ENCODE measurements around the gene ST6GALNAC3.
A peak's percentile ranks its signal among the peaks of the same experiment; 100 is the strongest.

The ST6GALNAC3 gene

GRCh38 chr1:76410499-76410898 is 336.0 kb downstream of the ST6GALNAC3 start:
- Mint-ChIP-seq H3K9me3 (peaks cover 4% of the 10 kb centered on the region), H3K27ac (no peak overlapping the region), H3K27me3 (no peaks in the 10 kb centered on the region), H3K4me3 (no peak overlapping the region), H3K4me1 (no peaks in the 10 kb centered on the region), H3K36me3 (no peaks in the 10 kb centered on the region)
- ATAC-seq: no peak

DNA sequence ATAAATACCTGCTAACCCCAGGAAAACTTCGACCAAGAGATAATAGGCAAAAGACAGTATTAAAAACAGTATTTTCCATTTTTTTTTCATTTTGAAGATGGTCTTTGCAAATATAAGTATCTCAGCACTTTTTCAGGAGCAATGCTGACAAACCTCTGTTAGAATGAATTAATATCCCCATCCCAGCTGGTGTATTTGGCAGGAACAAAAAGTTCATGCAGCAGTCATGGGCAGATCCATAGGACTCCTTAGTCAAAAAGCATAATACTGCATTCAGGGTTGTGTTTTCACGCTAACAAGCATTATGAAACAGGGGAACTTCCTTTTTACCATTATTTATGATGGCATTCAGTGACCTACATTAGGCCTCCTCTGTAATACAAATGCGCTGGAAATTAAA is 344.0 kb downstream of the ST6GALNAC3 start:
- H3K27ac Mint-ChIP-seq: no peak overlapping the region
- no peaks in the 10 kb centered on the region for H3K36me3 Mint-ChIP-seq
- no peak overlapping the region for H3K4me3 Mint-ChIP-seq
- no peaks in the 10 kb centered on the region for H3K27me3 Mint-ChIP-seq
- H3K9me3 Mint-ChIP-seq: no peaks in the 10 kb centered on the region
- no peak for ATAC-seq
- H3K4me1 Mint-ChIP-seq: no peaks in the 10 kb centered on the region

DNA sequence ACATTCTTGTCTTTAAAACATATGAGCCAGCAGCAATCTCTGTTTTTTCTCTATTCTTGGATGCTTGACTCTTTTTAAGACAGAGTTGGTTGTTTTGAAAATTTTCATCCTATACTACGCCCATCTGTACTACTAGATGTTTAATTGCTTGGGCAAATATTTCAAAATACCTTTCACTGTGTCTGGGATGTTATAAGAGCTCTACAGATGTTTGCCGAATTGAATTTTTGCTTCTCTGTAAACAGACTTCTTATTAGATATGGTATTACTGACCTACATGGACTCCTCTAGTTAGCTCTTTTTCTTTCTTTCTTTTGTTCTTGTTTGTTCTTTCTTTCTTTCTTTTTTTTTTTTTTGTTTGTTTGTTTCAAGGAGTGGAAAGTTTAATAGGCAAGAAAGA is 345.1 kb downstream of the ST6GALNAC3 start:
- no peak for ATAC-seq
- peaks cover under 1% of the 10 kb centered on the region for H3K4me1 Mint-ChIP-seq
- H3K4me3 Mint-ChIP-seq: no peak overlapping the region
- H3K27me3 Mint-ChIP-seq: no peaks in the 10 kb centered on the region
- H3K9me3 Mint-ChIP-seq: no peaks in the 10 kb centered on the region
- H3K27ac Mint-ChIP-seq: no peak overlapping the region
- H3K36me3 Mint-ChIP-seq: no peaks in the 10 kb centered on the region

GRCh38 chr1:76425201-76426145 is 350.9 kb downstream of the ST6GALNAC3 start:
- Mint-ChIP-seq H3K27ac (peak overlapping the region; percentile 64), H3K9me3 (no peaks in the 10 kb centered on the region), H3K4me3 (peak overlapping the region; percentile 51), H3K27me3 (no peaks in the 10 kb centered on the region), H3K4me1 (peaks cover 5% of the 10 kb centered on the region), H3K36me3 (no peaks in the 10 kb centered on the region)
- peak; percentile 87 for ATAC-seq

DNA sequence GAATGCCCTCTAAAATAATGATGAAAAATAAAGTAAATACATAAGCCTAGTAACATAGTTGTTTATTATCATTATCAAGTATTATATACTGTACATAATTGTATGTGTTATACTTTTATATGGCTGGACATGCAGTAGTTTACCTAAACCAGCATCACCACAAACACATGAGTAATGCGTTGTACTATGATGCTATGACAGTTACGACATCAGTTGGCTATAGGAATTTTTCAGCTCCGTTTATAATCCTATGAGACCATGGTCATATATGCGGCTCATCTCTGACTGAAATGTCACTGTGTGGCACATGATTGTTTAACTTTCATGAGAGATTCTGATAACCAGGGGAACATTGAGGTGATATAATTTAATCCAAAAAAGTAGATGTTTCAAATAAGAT is 352.1 kb downstream of the ST6GALNAC3 start:
- ATAC-seq: no peak
- H3K9me3 Mint-ChIP-seq: no peaks in the 10 kb centered on the region
- H3K4me3 Mint-ChIP-seq: no peak overlapping the region
- H3K27ac Mint-ChIP-seq: no peak overlapping the region
- H3K27me3 Mint-ChIP-seq: no peaks in the 10 kb centered on the region
- peaks cover 5% of the 10 kb centered on the region for H3K4me1 Mint-ChIP-seq
- no peaks in the 10 kb centered on the region for H3K36me3 Mint-ChIP-seq

DNA sequence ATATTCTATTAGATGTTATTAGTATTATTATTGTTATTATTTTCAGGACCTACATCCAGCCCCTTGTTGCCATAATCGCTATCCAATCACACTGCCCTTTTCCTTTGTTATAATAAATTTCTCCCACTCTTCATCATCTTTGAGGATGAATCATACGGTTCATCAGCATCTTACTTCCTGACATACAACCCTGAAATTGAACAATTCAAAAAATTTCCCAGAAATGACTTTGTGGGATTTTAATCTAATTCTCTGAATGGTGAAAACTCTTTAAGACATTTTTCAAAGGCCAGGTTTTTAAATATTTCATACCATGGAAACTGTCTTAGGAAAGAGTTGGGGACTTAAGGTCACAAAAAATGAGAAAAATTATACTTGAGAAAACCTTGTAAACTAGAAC is 353.5 kb downstream of the ST6GALNAC3 start:
- H3K4me3 Mint-ChIP-seq: no peak overlapping the region
- peaks cover 5% of the 10 kb centered on the region for H3K4me1 Mint-ChIP-seq
- ATAC-seq: no peak
- H3K27ac Mint-ChIP-seq: no peak overlapping the region
- no peaks in the 10 kb centered on the region for H3K9me3 Mint-ChIP-seq
- H3K36me3 Mint-ChIP-seq: no peaks in the 10 kb centered on the region
- no peaks in the 10 kb centered on the region for H3K27me3 Mint-ChIP-seq

- no peak overlapping the region for H3K4me3 Mint-ChIP-seq
- H3K27me3 Mint-ChIP-seq: no peaks in the 10 kb centered on the region
- no peak for ATAC-seq
- no peaks in the 10 kb centered on the region for H3K36me3 Mint-ChIP-seq
- H3K27ac Mint-ChIP-seq: no peak overlapping the region
- no peaks in the 10 kb centered on the region for H3K9me3 Mint-ChIP-seq
- no peaks in the 10 kb centered on the region for H3K4me1 Mint-ChIP-seq
Measured at GRCh38 chr1:76430531-76430930, 356.0 kb downstream of the ST6GALNAC3 start.

DNA sequence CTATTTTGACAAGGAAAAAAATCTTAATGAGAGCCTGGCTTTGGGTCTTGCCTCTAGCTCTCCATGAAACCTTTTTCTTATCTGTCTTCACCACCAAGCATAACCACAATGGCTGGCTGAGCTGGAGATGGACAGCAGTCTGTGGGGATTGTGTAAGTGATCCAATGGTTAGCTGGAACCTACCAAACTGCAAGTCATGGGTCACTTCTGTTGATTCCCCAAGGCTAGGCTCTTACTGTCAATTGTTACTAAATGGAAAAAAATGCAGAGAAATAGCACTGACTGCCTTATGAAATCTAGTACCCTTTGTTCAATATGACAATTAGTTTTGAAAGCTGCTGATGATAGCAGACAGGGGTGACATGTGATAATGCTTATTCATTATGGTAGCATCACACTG is 359.0 kb downstream of the ST6GALNAC3 start:
- H3K4me3 Mint-ChIP-seq: no peak overlapping the region
- H3K9me3 Mint-ChIP-seq: no peaks in the 10 kb centered on the region
- H3K4me1 Mint-ChIP-seq: no peaks in the 10 kb centered on the region
- no peak overlapping the region for H3K27ac Mint-ChIP-seq
- no peaks in the 10 kb centered on the region for H3K27me3 Mint-ChIP-seq
- H3K36me3 Mint-ChIP-seq: no peaks in the 10 kb centered on the region
- ATAC-seq: no peak

GRCh38 chr1:76443217-76443616 is 368.7 kb downstream of the ST6GALNAC3 start:
- Mint-ChIP-seq H3K27ac (no peak overlapping the region), H3K9me3 (peaks cover 2% of the 10 kb centered on the region), H3K36me3 (no peaks in the 10 kb centered on the region), H3K4me1 (no peaks in the 10 kb centered on the region), H3K27me3 (no peaks in the 10 kb centered on the region), H3K4me3 (no peak overlapping the region)
- no peak for ATAC-seq

GRCh38 chr1:76444773-76445172 is 370.2 kb downstream of the ST6GALNAC3 start:
- no peaks in the 10 kb centered on the region for H3K27me3 Mint-ChIP-seq
- ATAC-seq: no peak
- H3K9me3 Mint-ChIP-seq: peaks cover 2% of the 10 kb centered on the region
- no peak overlapping the region for H3K27ac Mint-ChIP-seq
- no peaks in the 10 kb centered on the region for H3K36me3 Mint-ChIP-seq
- no peak overlapping the region for H3K4me3 Mint-ChIP-seq
- H3K4me1 Mint-ChIP-seq: no peaks in the 10 kb centered on the region

DNA sequence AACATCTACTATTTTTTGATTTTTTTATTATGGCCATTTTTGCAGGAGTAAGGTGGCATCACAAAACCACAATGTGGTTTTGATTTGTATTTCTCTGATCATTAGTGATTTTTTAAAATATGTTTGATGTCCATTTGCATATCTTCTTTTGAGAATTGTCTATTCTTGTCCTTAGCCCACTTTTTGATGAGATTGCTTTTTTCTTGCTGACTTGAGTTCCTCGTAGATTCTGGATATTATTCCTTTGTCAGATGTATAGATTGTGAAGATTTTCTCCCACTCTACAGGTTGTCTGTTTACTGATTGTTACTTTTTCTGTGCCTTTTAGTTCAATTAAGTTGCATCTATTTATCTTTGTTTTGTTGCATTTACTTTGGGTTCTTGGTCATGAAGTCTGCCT is 375.7 kb downstream of the ST6GALNAC3 start:
- Mint-ChIP-seq H3K27ac (no peak overlapping the region), H3K9me3 (peaks cover 20% of the 10 kb centered on the region), H3K36me3 (peaks cover 14% of the 10 kb centered on the region), H3K4me3 (no peak overlapping the region), H3K4me1 (no peaks in the 10 kb centered on the region), H3K27me3 (no peaks in the 10 kb centered on the region)
- ATAC-seq: no peak

- no peaks in the 10 kb centered on the region for H3K36me3 Mint-ChIP-seq
- peaks cover 7% of the 10 kb centered on the region for H3K4me1 Mint-ChIP-seq
- no peak overlapping the region for H3K27ac Mint-ChIP-seq
- no peaks in the 10 kb centered on the region for H3K27me3 Mint-ChIP-seq
- ATAC-seq: no peak
- no peak overlapping the region for H3K4me3 Mint-ChIP-seq
- peaks cover 4% of the 10 kb centered on the region for H3K9me3 Mint-ChIP-seq
Measured at GRCh38 chr1:76463278-76463677, 388.7 kb downstream of the ST6GALNAC3 start.

- ATAC-seq: peak; percentile 56
- peaks cover 7% of the 10 kb centered on the region for H3K4me1 Mint-ChIP-seq
- H3K36me3 Mint-ChIP-seq: no peaks in the 10 kb centered on the region
- peaks cover 4% of the 10 kb centered on the region for H3K9me3 Mint-ChIP-seq
- H3K27ac Mint-ChIP-seq: no peak overlapping the region
- H3K4me3 Mint-ChIP-seq: no peak overlapping the region
- H3K27me3 Mint-ChIP-seq: no peaks in the 10 kb centered on the region
Measured at GRCh38 chr1:76463849-76464248, 389.3 kb downstream of the ST6GALNAC3 start.

DNA sequence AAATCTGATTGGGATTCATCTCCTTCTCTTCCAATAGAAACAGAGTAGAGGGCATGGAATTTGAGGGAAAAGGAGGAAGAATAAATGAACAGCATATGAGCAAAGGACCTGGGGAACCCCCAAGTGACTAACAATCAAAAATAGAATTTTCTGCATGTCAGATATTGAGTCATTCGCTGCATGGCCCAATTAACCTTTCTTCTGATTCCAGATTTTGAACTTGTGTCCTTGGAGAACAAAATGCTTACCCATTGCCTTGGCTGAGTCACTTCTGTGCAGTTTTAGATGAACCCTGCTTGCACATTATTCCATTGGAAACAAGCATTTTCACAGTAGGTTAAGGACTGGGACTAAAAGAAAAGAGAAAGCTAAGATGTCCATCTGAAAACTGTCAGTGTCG is 390.5 kb downstream of the ST6GALNAC3 start:
- peaks cover 2% of the 10 kb centered on the region for H3K9me3 Mint-ChIP-seq
- H3K36me3 Mint-ChIP-seq: no peaks in the 10 kb centered on the region
- no peak for ATAC-seq
- no peak overlapping the region for H3K27ac Mint-ChIP-seq
- H3K27me3 Mint-ChIP-seq: no peaks in the 10 kb centered on the region
- H3K4me3 Mint-ChIP-seq: no peak overlapping the region
- H3K4me1 Mint-ChIP-seq: peaks cover 7% of the 10 kb centered on the region

DNA sequence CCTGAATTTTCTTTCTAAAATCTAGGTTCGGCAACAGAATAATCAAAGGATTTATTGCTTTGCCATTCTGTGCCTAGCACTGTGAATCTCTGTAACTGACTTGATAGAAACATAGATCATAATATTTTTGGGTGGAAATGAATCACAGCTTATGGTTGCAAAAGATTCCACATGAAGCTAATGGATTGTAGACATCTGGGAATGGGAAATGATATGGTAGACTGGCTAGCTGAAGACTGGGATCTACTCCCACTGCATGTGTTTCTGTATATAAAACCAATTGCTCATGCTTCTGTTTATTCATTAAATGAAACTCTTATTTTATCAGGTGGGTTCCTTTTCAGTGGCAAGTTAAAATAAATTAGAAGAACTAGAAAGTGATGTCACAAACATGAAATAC is 395.6 kb downstream of the ST6GALNAC3 start:
- no peaks in the 10 kb centered on the region for H3K27me3 Mint-ChIP-seq
- peaks cover 2% of the 10 kb centered on the region for H3K9me3 Mint-ChIP-seq
- no peaks in the 10 kb centered on the region for H3K4me1 Mint-ChIP-seq
- H3K27ac Mint-ChIP-seq: no peak overlapping the region
- H3K4me3 Mint-ChIP-seq: no peak overlapping the region
- ATAC-seq: no peak
- H3K36me3 Mint-ChIP-seq: no peaks in the 10 kb centered on the region

DNA sequence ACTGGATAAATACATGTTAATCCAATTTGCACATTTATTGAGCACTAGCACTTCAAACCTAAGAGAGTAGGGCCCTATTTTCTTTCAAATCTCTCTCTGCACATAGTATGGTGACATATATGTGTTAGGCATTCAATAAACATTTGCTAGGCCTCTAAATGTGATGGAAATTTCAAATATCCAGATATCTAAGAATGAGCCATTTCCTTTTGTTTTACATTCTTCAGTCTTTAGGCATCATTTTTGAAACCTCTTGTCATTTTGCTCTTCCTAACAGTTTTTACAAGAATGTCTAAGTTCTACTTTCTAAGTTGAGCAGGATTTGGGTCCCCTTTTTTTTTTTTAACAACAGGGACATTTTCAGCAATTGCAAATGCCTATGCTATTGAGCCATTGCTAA is 397.0 kb downstream of the ST6GALNAC3 start:
- Mint-ChIP-seq H3K4me1 (no peaks in the 10 kb centered on the region), H3K9me3 (peaks cover 5% of the 10 kb centered on the region), H3K27ac (no peak overlapping the region)

More for the DNA sequence above, 397.0 kb downstream of the ST6GALNAC3 start:
- Mint-ChIP-seq H3K36me3 (no peaks in the 10 kb centered on the region), H3K27me3 (no peaks in the 10 kb centered on the region), H3K4me3 (no peak overlapping the region)
- ATAC-seq: no peak
